Type B pancreatic cell (in vitro differentiated cells): Measurements from ENCODE around the gene ADAMTS17. TPM values are rescaled to one million over a fixed set of nuclear protein-coding genes. Genes with fewer than 3 reads are reported as not detected.

ENCODE experiments used
- DNase-seq: peaks from one replicate; pipeline ENCODE4 v3.0.0; 2021; ENCODE audit warnings: mixed read lengths; ENCODE audit not compliant: unreplicated experiment; ENCODE audit errors: extremely low spot score
- H3K27ac Mint-ChIP-seq: 2 replicates; pipeline ENCODE4 v1.8.0; 2021; ENCODE audit warnings: mild to moderate bottlenecking, mixed read lengths
- H3K27me3 Mint-ChIP-seq: 2 replicates; pipeline ENCODE4 v1.8.0; 2021; ENCODE audit warnings: mixed read lengths
- H3K36me3 Mint-ChIP-seq: 2 replicates; pipeline ENCODE4 v1.8.0; 2021; ENCODE audit warnings: mixed read lengths
- H3K4me1 Mint-ChIP-seq: one replicate; pipeline ENCODE4 v1.8.0; 2021; ENCODE audit warnings: mixed read lengths; ENCODE audit not compliant: unreplicated experiment
- H3K4me3 Mint-ChIP-seq: 2 replicates; pipeline ENCODE4 v1.8.0; 2021; ENCODE audit warnings: mild to moderate bottlenecking, mixed read lengths
- H3K9me3 Mint-ChIP-seq: 2 replicates; pipeline ENCODE4 v1.8.0; 2021; ENCODE audit warnings: mixed read lengths
- total RNA-seq: library from RNA; stranded (reverse); gene quantifications from 2 replicates; pipeline ENCODE4 v1.2.1, GENCODE V29; 2021; ENCODE audit warnings: low replicate concordance
- TF ChIP-seq, protein P1 (sequence below): fragments of 200-600 bp; sonication (generic); conservative IDR thresholded peaks from 2 replicates; pipeline ENCODE4 v1.5.0; 2021; ENCODE audit warnings: antibody characterized with exemption, mild to moderate bottlenecking

ADAMTS17 gene
- total RNA-seq, 1 donor from 2014 or later: 18.3 TPM

DNA sequence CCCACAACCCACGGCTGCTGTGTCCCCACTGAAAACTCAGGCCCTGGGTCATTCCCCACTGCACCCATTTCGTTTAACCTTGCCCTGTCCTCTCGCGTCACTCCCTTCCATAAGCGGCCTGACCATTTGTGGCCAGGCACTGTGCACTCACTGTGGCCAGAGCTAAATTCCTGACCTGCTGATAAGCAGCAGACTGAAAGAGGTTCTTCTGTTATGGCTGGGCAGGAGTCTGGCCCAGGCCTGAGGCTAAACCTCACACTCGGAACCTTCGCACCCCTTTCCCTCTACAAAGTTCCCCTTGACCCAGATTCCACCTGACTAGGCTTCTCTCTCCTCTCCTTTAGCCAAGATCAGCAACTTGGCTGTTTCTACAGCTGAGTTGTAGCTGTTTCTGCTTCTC, 62.3 kb downstream of the ADAMTS17 start:
- no peak overlapping the region for H3K27ac Mint-ChIP-seq
- no peak for DNase-seq
- TF ChIP-seq, protein P1, sequence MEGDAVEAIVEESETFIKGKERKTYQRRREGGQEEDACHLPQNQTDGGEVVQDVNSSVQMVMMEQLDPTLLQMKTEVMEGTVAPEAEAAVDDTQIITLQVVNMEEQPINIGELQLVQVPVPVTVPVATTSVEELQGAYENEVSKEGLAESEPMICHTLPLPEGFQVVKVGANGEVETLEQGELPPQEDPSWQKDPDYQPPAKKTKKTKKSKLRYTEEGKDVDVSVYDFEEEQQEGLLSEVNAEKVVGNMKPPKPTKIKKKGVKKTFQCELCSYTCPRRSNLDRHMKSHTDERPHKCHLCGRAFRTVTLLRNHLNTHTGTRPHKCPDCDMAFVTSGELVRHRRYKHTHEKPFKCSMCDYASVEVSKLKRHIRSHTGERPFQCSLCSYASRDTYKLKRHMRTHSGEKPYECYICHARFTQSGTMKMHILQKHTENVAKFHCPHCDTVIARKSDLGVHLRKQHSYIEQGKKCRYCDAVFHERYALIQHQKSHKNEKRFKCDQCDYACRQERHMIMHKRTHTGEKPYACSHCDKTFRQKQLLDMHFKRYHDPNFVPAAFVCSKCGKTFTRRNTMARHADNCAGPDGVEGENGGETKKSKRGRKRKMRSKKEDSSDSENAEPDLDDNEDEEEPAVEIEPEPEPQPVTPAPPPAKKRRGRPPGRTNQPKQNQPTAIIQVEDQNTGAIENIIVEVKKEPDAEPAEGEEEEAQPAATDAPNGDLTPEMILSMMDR: no peak
- no peaks in the 10 kb centered on the region for H3K9me3 Mint-ChIP-seq
- no peak overlapping the region for H3K4me3 Mint-ChIP-seq
- H3K36me3 Mint-ChIP-seq: peaks cover 6% of the 10 kb centered on the region
- H3K27me3 Mint-ChIP-seq: no peaks in the 10 kb centered on the region
- H3K4me1 Mint-ChIP-seq: no peaks in the 10 kb centered on the region

DNA sequence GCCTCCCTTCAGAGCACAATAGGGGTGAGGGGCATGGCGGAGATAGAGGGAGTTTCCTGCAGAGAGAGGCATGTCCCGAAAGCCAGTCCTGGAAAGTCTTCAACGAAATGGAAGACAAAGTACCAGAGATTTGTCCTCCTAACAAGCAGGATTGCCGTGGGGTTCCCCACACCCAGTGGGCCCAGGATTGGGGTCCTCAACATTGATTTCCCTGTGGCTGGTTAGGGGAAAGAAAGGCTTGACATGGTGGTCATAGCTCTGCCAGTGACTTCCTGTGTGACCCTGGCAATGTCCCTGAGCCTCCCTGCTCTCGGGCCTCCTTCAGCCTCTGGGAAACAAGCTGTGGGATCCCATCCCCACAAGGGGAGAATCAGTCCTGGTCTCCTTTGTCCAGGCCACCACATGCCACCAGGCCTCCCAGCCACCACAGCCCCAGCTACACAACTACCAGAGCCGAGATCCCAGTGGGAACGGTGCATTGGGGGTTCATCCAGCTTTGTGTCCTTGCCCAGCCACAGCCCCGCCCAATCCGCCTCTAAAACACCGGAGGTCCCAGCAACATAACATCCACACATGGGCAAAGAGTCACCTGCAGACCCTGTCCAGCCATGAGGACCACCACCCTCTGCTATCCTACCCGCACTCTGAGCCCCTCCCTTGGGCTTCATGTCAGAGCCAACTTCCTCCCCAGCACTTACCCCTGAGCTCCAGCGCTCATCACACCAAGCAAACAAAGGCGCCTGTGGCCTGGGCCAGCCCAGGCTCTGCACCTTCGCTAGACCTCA, 63.0 kb downstream of the ADAMTS17 start:
- Mint-ChIP-seq H3K4me3 (no peak overlapping the region), H3K4me1 (no peaks in the 10 kb centered on the region), H3K27me3 (no peaks in the 10 kb centered on the region), H3K36me3 (peaks cover 6% of the 10 kb centered on the region), H3K27ac (no peak overlapping the region), H3K9me3 (no peaks in the 10 kb centered on the region)
- no peak for DNase-seq
- TF ChIP-seq, protein P1: no peak

DNA sequence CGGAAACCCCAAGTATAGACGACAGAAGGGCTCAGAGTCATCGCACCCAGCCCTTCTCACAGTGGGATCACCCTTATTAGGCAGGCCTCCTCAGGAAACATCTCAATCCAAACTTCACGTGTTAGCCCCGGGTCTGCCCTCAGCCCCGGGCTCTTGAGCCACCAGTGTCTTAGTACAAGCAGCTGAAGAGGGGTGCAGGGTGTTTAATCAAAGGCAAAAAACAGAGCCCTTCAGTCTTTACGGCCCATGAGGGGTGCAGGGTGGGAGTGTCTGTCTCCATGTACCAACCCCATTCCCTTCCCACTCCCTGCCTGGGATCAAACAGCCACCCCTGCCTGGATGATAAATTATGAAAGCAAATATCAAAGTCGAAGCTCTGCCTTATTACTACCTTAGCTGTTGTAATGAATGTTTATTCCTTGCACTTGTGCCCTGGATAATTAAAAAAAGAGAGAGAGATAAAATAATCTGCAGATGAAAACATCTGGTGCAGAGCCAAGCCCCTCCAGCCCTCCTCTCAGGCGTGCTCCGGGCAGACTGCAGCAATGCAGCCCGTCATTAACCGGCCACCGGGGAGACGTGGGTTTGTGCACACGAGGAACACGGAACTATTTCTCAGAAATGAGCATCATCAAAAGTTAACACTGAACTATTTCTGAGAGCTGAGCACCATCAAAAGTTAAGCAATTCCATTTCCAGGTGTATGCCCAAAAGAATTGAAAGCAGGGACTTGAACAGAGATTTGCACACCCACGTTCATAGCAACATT, 64.5 kb downstream of the ADAMTS17 start:
- H3K9me3 Mint-ChIP-seq: peaks cover 10% of the 10 kb centered on the region
- no peaks in the 10 kb centered on the region for H3K4me1 Mint-ChIP-seq
- TF ChIP-seq, protein P1: no peak
- H3K4me3 Mint-ChIP-seq: no peak overlapping the region
- H3K36me3 Mint-ChIP-seq: peaks cover 13% of the 10 kb centered on the region
- H3K27me3 Mint-ChIP-seq: no peaks in the 10 kb centered on the region
- DNase-seq: no peak
- no peak overlapping the region for H3K27ac Mint-ChIP-seq

DNA sequence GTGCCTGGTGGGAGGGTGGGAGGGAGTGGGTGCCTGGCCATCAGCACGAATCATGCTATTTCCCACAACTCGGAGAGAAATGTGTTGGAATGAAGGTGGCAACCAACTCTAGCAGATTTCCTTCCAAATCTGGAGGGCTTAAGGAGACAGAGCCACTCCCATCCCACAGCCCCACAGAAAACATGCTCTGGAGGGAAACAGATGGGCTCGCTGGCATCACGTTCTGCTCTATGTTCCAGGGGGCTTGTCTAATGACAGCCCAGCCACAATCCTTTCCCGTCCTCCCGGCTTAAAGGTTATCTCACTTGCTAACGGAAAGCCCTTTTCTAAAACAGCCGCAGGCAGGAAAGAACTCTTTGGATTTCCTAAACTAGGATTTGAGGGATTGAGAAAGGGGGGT, 65.3 kb downstream of the ADAMTS17 start:
- Mint-ChIP-seq H3K36me3 (peaks cover 13% of the 10 kb centered on the region), H3K27ac (no peak overlapping the region), H3K4me3 (no peak overlapping the region), H3K4me1 (no peaks in the 10 kb centered on the region), H3K27me3 (no peaks in the 10 kb centered on the region), H3K9me3 (peaks cover 10% of the 10 kb centered on the region)
- TF ChIP-seq, protein P1: no peak
- no peak for DNase-seq

DNA sequence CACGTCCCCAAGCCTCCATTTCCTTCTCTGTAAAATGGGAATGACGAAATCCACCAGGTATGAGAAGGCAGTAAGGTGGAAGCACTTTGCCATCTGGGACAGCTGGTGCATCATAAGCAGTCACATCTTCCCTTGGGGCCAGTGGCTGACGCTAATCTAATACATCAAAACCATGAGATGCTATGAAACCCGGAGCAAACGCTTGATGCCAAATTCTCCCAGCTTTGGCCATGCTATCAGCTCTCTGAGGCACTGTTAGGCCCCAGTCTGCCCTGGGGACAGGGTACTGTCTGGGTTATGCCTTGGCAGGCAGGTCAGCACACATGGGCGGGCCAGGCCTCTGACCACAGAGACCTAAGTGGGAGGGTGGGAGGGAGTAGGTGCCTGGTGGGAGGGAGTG, 66.1 kb downstream of the ADAMTS17 start:
- Mint-ChIP-seq H3K4me1 (no peaks in the 10 kb centered on the region), H3K4me3 (no peak overlapping the region), H3K27me3 (no peaks in the 10 kb centered on the region), H3K27ac (no peak overlapping the region), H3K9me3 (peaks cover 10% of the 10 kb centered on the region), H3K36me3 (peaks cover 13% of the 10 kb centered on the region)
- TF ChIP-seq, protein P1: no peak
- DNase-seq: no peak
